ENCODE data around the gene INPP5B.
A peak's percentile ranks its signal among the peaks of the same experiment; 100 is the strongest.

INPP5B gene

DNA sequence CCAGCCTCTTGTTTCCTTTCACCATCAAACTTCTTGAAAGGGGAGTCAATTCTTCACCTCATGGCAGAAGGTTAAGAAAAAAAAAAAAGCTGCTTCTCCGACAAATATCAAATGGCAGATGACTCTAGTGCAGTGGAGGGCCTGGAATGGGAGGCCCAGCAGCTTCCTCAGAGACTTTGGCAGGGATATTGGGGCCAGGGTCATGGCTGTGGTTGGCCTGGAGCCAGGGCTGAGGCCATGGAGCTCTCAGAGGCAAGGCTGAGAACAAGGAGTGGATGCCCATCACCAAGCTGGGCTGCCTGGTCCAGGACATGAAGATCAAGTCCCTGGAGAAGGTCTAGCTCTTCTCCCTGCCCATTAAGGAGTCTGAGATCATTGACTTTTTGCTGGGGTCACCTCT, 106.1 kb downstream of the INPP5B start:
- H3K14ac ChIP-seq (ENCODE audit: low read length), result no peak overlapping the region
- no peaks in the 10 kb centered on the region for H3K79me1 ChIP-seq (ENCODE audit: low read length)
- H3K9me3 ChIP-seq (ENCODE audit: insufficient read depth, low read depth, low read length), result no peaks in the 10 kb centered on the region
- H4K8ac ChIP-seq (ENCODE audit: low read depth, low read length), result no peak overlapping the region
- H3K27ac ChIP-seq (ENCODE audit: low read depth, low read length), result no peak overlapping the region
- no peak overlapping the region for H2AK5ac ChIP-seq (ENCODE audit: low read length)
- H3K4me1 ChIP-seq (ENCODE audit: control insufficient read depth in 1 of 2, insufficient read depth in 2 of 2, low read length in 2 of 2), result no peaks in the 10 kb centered on the region
- no peak overlapping the region for H3K9ac ChIP-seq (ENCODE audit: low read length)
- no peaks in the 10 kb centered on the region for H3K79me2 ChIP-seq (ENCODE audit: control insufficient read depth, insufficient read depth, low read length, poor library complexity)
- H4K12ac ChIP-seq (ENCODE audit: low read depth, low read length), result no peak overlapping the region
- no peak overlapping the region for H3K18ac ChIP-seq (ENCODE audit: low read length)
- no peak overlapping the region for H2BK5ac ChIP-seq (ENCODE audit: low read depth, low read length, poor library complexity)
- H4K91ac ChIP-seq (ENCODE audit: low read depth, low read length), result no peak overlapping the region
- H2BK120ac ChIP-seq (ENCODE audit: insufficient read depth, low read length, poor library complexity), result no peak overlapping the region
- no peak overlapping the region for H2BK12ac ChIP-seq (ENCODE audit: low read length)
- H3K23ac ChIP-seq (ENCODE audit: low read length), result no peak overlapping the region
- no peaks in the 10 kb centered on the region for H3K27me3 ChIP-seq (ENCODE audit: insufficient read depth, low read length)
- H2AFZ ChIP-seq (ENCODE audit: insufficient read depth, low read length, poor library complexity), result no peak overlapping the region
- H3K36me3 ChIP-seq (ENCODE audit: control insufficient read depth in 1 of 2, insufficient read depth in 2 of 2, low read length in 2 of 2), result peaks cover 13 to 26% of the 10 kb centered on the region in 2 experiments
- H3K4me3 ChIP-seq (ENCODE audit: low read depth, low read length), result no peak overlapping the region
- no peak overlapping the region for H3K4ac ChIP-seq (ENCODE audit: low read depth, low read length)
- DNase-seq, result no peak
- WGBS (ENCODE audit: extremely low coverage, insufficient coverage, insufficient read length), result no CpG with 5 or more reads among the region's 1 CpG
- H3K4me2 ChIP-seq (ENCODE audit: low read length), result no peak overlapping the region

DNA sequence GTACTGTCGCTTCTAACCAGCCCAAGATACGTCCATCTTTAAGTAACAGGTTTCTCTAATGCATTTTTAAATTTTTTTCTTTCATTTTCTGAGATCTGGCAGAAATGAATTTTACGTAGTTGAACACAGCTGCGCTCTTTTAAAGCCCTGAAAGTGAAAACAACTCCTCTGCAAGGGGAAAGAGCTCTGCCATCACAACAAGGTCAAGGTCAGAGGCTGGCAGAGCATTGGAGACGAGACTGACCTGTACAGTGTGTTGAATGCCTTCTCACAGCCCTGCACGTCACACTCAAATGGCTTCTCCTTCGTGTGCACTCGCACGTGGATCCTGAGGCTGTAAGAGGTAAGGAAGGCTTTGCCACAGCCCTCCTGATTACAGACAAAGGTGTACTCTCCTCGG, 107.2 kb downstream of the INPP5B start:
- Histone ChIP-seq H3K14ac (ENCODE audit: low read length) (no peak overlapping the region), H3K79me1 (ENCODE audit: low read length) (no peaks in the 10 kb centered on the region), H3K9ac (ENCODE audit: low read length) (peak overlapping the region; percentile 38), H3K18ac (ENCODE audit: low read length) (no peak overlapping the region), H3K23ac (ENCODE audit: low read length) (no peak overlapping the region), H2BK12ac (ENCODE audit: low read length) (no peak overlapping the region), H3K4me2 (ENCODE audit: low read length) (no peak overlapping the region), H2BK120ac (ENCODE audit: insufficient read depth, low read length, poor library complexity) (no peak overlapping the region), H3K4me1 (ENCODE audit: control insufficient read depth in 1 of 2, insufficient read depth in 2 of 2, low read length in 2 of 2) (no peaks in the 10 kb centered on the region), H2AFZ (ENCODE audit: insufficient read depth, low read length, poor library complexity) (no peak overlapping the region), H3K36me3 (ENCODE audit: control insufficient read depth in 1 of 2, insufficient read depth in 2 of 2, low read length in 2 of 2) (peaks cover 13 to 29% of the 10 kb centered on the region in 2 experiments), H4K91ac (ENCODE audit: low read depth, low read length) (no peak overlapping the region), H2BK5ac (ENCODE audit: low read depth, low read length, poor library complexity) (no peak overlapping the region), H4K8ac (ENCODE audit: low read depth, low read length) (no peak overlapping the region), H3K27ac (ENCODE audit: low read depth, low read length) (no peak overlapping the region), H3K4me3 (ENCODE audit: low read depth, low read length) (peak overlapping the region; percentile 23), H3K9me3 (ENCODE audit: insufficient read depth, low read depth, low read length) (no peaks in the 10 kb centered on the region), H4K12ac (ENCODE audit: low read depth, low read length) (no peak overlapping the region), H2AK5ac (ENCODE audit: low read length) (no peak overlapping the region), H3K79me2 (ENCODE audit: control insufficient read depth, insufficient read depth, low read length, poor library complexity) (no peaks in the 10 kb centered on the region), H3K4ac (ENCODE audit: low read depth, low read length) (no peak overlapping the region), H3K27me3 (ENCODE audit: insufficient read depth, low read length) (no peaks in the 10 kb centered on the region)
- DNase-seq, result no peak
- no CpG with 5 or more reads among the region's 10 CpGs for WGBS (ENCODE audit: extremely low coverage, insufficient coverage, insufficient read length)

DNA sequence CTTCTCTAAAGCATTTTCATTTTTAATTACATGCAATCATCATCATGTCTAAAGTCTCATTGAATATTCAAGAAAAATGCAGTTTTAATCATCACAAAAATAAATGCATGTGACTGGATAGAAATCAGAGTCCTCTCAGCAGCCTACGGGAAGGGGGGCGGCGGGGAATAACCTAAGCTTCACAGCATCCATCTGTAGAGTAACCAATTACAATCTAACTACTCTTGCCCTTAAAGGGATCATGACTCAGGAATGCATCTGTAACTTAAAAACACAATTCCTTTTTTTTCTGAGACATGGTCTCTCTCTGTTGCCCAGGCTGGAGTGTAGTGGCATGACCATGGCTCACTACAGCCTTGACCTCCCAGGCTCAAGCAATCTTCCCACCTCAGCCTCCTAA, 110.1 kb downstream of the INPP5B start:
- Histone ChIP-seq H3K27me3 (ENCODE audit: insufficient read depth, low read length) (no peaks in the 10 kb centered on the region), H2BK5ac (ENCODE audit: low read depth, low read length, poor library complexity) (no peak overlapping the region), H3K14ac (ENCODE audit: low read length) (no peak overlapping the region), H2AK5ac (ENCODE audit: low read length) (no peak overlapping the region), H4K8ac (ENCODE audit: low read depth, low read length) (no peak overlapping the region), H3K18ac (ENCODE audit: low read length) (no peak overlapping the region), H3K4me1 (ENCODE audit: control insufficient read depth in 1 of 2, insufficient read depth in 2 of 2, low read length in 2 of 2) (no peaks in the 10 kb centered on the region), H3K9ac (ENCODE audit: low read length) (no peak overlapping the region), H3K79me1 (ENCODE audit: low read length) (no peaks in the 10 kb centered on the region), H2BK12ac (ENCODE audit: low read length) (no peak overlapping the region), H3K27ac (ENCODE audit: low read depth, low read length) (no peak overlapping the region), H3K4ac (ENCODE audit: low read depth, low read length) (no peak overlapping the region), H2AFZ (ENCODE audit: insufficient read depth, low read length, poor library complexity) (no peak overlapping the region), H3K4me2 (ENCODE audit: low read length) (no peak overlapping the region), H3K4me3 (ENCODE audit: low read depth, low read length) (no peak overlapping the region), H4K12ac (ENCODE audit: low read depth, low read length) (no peak overlapping the region), H2BK120ac (ENCODE audit: insufficient read depth, low read length, poor library complexity) (no peak overlapping the region), H4K91ac (ENCODE audit: low read depth, low read length) (no peak overlapping the region), H3K9me3 (ENCODE audit: insufficient read depth, low read depth, low read length) (no peaks in the 10 kb centered on the region), H3K23ac (ENCODE audit: low read length) (no peak overlapping the region), H3K79me2 (ENCODE audit: control insufficient read depth, insufficient read depth, low read length, poor library complexity) (no peaks in the 10 kb centered on the region), H3K36me3 (ENCODE audit: control insufficient read depth in 1 of 2, insufficient read depth in 2 of 2, low read length in 2 of 2) (peaks cover 16 to 41% of the 10 kb centered on the region in 2 experiments)
- no peak for DNase-seq
- WGBS (ENCODE audit: extremely low coverage, insufficient coverage, insufficient read length), result no CpG with 5 or more reads among the region's 3 CpGs

DNA sequence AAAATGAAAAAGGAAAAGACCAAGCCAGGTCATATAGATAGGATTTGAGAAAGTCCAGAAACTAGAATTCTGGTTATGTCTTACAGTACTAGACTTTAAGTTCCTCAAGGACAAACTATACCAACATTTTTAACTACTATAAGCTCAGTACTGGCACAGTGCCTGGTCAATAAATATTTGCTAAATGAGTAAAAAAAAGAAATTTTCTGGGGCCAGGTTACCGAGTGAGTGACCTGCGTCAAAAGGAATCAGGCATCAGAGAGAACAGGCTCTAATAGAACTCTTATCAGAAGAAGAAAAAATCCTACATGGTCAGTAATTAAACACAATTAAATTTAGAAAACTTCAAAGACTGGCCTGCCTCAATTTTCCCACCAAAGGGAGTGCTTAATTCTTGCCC, 115.0 kb downstream of the INPP5B start:
- no peak overlapping the region for H2AFZ ChIP-seq (ENCODE audit: insufficient read depth, low read length, poor library complexity)
- no peak for DNase-seq
- no peak overlapping the region for H3K14ac ChIP-seq (ENCODE audit: low read length)
- no peak overlapping the region for H3K4me3 ChIP-seq (ENCODE audit: low read depth, low read length)
- no peak overlapping the region for H2BK120ac ChIP-seq (ENCODE audit: insufficient read depth, low read length, poor library complexity)
- no peak overlapping the region for H4K8ac ChIP-seq (ENCODE audit: low read depth, low read length)
- no peak overlapping the region for H4K91ac ChIP-seq (ENCODE audit: low read depth, low read length)
- H3K9me3 ChIP-seq (ENCODE audit: insufficient read depth, low read depth, low read length), result no peaks in the 10 kb centered on the region
- no peak overlapping the region for H3K27ac ChIP-seq (ENCODE audit: low read depth, low read length)
- H2AK5ac ChIP-seq (ENCODE audit: low read length), result no peak overlapping the region
- H3K79me1 ChIP-seq (ENCODE audit: low read length), result no peaks in the 10 kb centered on the region
- no peak overlapping the region for H3K23ac ChIP-seq (ENCODE audit: low read length)
- no peak overlapping the region for H3K18ac ChIP-seq (ENCODE audit: low read length)
- H3K9ac ChIP-seq (ENCODE audit: low read length), result no peak overlapping the region
- no peaks in the 10 kb centered on the region for H3K27me3 ChIP-seq (ENCODE audit: insufficient read depth, low read length)
- H3K36me3 ChIP-seq (ENCODE audit: control insufficient read depth in 1 of 2, insufficient read depth in 2 of 2, low read length in 2 of 2), result peaks cover 7 to 22% of the 10 kb centered on the region in 2 experiments
- no peak overlapping the region for H3K4ac ChIP-seq (ENCODE audit: low read depth, low read length)
- no peak overlapping the region for H3K4me2 ChIP-seq (ENCODE audit: low read length)
- no peaks in the 10 kb centered on the region for H3K79me2 ChIP-seq (ENCODE audit: control insufficient read depth, insufficient read depth, low read length, poor library complexity)
- H2BK5ac ChIP-seq (ENCODE audit: low read depth, low read length, poor library complexity), result no peak overlapping the region
- H2BK12ac ChIP-seq (ENCODE audit: low read length), result no peak overlapping the region
- no peaks in the 10 kb centered on the region for H3K4me1 ChIP-seq (ENCODE audit: control insufficient read depth in 1 of 2, insufficient read depth in 2 of 2, low read length in 2 of 2)
- no peak overlapping the region for H4K12ac ChIP-seq (ENCODE audit: low read depth, low read length)
- no CpG with 5 or more reads among the region's 2 CpGs for WGBS (ENCODE audit: extremely low coverage, insufficient coverage, insufficient read length)

Data from trophoblast cell (in vitro differentiated cells and primary cell).